ENCODE data around the gene CDH10. TPM values are rescaled to one million over a fixed set of nuclear protein-coding genes. Genes with fewer than 3 reads are reported as not detected.

The CDH10 gene
- polyA plus RNA-seq, 1 of the 3 experiments (the other 2 are of a cell fraction) = 0.10 TPM

DNA sequence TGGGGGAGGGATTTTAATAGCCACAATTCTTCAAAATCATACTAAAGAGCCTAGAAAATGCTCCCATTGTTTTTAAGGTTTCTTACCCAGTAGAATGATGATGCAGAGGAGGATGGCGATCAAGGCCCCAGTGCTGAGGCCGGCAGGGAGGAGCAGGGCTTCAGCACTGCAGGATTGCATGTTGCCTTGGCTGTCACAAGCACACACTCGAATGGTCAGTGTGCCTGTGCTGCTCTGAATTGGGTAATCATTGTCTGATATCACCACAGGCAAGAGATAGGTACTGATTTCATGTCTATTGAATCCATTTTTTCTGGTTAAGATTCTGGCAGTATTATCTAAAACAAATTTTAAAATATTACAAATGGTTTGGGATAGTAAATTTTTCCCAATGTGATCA lies 153.3 kb downstream of the CDH10 start:
- Histone ChIP-seq H3K4me3 (ENCODE audit: low read depth in 2 of 2, low read length in 1 of 2) (no peak overlapping the region), H3K9me3 (no peaks in the 10 kb centered on the region; the same call in 1 of the 2 replicates), H3K9me2 (no peaks in the 10 kb centered on the region), H3K36me3 (replicated peaks in 1 of 2; ENCODE audit: control insufficient read depth in 1 of 2, insufficient read depth in 2 of 2, low read length in 1 of 2) (no peaks in the 10 kb centered on the region), H2AFZ (ENCODE audit: low read depth) (no peak overlapping the region), H3K9ac (no peak overlapping the region), H3K27ac (ENCODE audit: low read depth in 2 of 2, low read length in 1 of 2) (no peak overlapping the region), H3K4me2 (no peak overlapping the region), H3F3A (replicated peaks; ENCODE audit: insufficient read depth) (no peaks in the 10 kb centered on the region), H3K4me1 (ENCODE audit: control insufficient read depth in 1 of 2, insufficient read depth in 2 of 2, low read depth in 1 of 2, low read length in 1 of 2) (no peaks in the 10 kb centered on the region), H4K20me1 (ENCODE audit: insufficient read depth) (no peaks in the 10 kb centered on the region), H3K27me3 (ENCODE audit: insufficient read depth) (no peaks in the 10 kb centered on the region; the same call in 1 of the 2 replicates), H3K79me2 (ENCODE audit: insufficient read depth) (no peaks in the 10 kb centered on the region)
- DNase-seq = no peak
- 4% methylated on average over 3 of the region's 3 CpGs for WGBS (ENCODE audit: low lambda C conversion rate)
- ChIA-PET CTCF (no interaction called here), POLR2A (no interaction called here)
- TF ChIP-seq IRF3 (IDR thresholded peaks at IDR 0.05; ENCODE audit: low read depth, low read length) = no peak
- TF ChIP-seq RAD21 (IDR thresholded peaks at IDR 0.05; ENCODE audit: low read length) = no peak
- TF ChIP-seq CHD2 (IDR thresholded peaks at IDR 0.05; ENCODE audit: low read length, partially characterized antibody) = no peak
- TF ChIP-seq FOXJ3 (CRISPR knock-in tag; IDR thresholded peaks at IDR 0.05) = no peak
- no peak for TF ChIP-seq RCOR1 (IDR thresholded peaks at IDR 0.05; ENCODE audit: low read length)
- no peak for TF ChIP-seq EZH2phosphoT487 (IDR thresholded peaks at IDR 0.05; ENCODE audit: borderline replicate concordance, low read depth)
- TF ChIP-seq MXI1 (IDR thresholded peaks at IDR 0.05; ENCODE audit: low read depth, low read length) = no peak
- no peak for TF ChIP-seq TEAD4 (IDR thresholded peaks at IDR 0.05; ENCODE audit: borderline replicate concordance, insufficient read depth)
- no peak for TF ChIP-seq TCF12 (IDR thresholded peaks at IDR 0.05)
- TF ChIP-seq ELF1 (IDR thresholded peaks at IDR 0.05) = no peak
- TF ChIP-seq, protein P1, sequence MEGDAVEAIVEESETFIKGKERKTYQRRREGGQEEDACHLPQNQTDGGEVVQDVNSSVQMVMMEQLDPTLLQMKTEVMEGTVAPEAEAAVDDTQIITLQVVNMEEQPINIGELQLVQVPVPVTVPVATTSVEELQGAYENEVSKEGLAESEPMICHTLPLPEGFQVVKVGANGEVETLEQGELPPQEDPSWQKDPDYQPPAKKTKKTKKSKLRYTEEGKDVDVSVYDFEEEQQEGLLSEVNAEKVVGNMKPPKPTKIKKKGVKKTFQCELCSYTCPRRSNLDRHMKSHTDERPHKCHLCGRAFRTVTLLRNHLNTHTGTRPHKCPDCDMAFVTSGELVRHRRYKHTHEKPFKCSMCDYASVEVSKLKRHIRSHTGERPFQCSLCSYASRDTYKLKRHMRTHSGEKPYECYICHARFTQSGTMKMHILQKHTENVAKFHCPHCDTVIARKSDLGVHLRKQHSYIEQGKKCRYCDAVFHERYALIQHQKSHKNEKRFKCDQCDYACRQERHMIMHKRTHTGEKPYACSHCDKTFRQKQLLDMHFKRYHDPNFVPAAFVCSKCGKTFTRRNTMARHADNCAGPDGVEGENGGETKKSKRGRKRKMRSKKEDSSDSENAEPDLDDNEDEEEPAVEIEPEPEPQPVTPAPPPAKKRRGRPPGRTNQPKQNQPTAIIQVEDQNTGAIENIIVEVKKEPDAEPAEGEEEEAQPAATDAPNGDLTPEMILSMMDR (IDR thresholded peaks at IDR 0.05) = no peak
- TF ChIP-seq, protein P2, sequence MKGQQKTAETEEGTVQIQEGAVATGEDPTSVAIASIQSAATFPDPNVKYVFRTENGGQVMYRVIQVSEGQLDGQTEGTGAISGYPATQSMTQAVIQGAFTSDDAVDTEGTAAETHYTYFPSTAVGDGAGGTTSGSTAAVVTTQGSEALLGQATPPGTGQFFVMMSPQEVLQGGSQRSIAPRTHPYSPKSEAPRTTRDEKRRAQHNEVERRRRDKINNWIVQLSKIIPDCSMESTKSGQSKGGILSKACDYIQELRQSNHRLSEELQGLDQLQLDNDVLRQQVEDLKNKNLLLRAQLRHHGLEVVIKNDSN (IDR thresholded peaks at IDR 0.05; ENCODE audit: borderline replicate concordance, low read depth) = no peak
- TF ChIP-seq, protein P3, sequence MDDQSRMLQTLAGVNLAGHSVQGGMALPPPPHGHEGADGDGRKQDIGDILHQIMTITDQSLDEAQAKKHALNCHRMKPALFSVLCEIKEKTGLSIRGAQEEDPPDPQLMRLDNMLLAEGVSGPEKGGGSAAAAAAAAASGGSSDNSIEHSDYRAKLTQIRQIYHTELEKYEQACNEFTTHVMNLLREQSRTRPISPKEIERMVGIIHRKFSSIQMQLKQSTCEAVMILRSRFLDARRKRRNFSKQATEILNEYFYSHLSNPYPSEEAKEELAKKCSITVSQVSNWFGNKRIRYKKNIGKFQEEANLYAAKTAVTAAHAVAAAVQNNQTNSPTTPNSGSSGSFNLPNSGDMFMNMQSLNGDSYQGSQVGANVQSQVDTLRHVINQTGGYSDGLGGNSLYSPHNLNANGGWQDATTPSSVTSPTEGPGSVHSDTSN (IDR thresholded peaks at IDR 0.05) = no peak
- TF ChIP-seq NRF1 (IDR thresholded peaks at IDR 0.05; ENCODE audit: low read depth, low read length) = no peak
